Calu3 (cell line): ENCODE data around the gene RNF187. TPM values are rescaled to one million over a fixed set of nuclear protein-coding genes. Genes with fewer than 3 reads are reported as not detected.

Experiments used
- BruUV-seq: library from RNA; stranded (reverse); fragments of 400-500 nt; replicated peaks from 2 replicates; lab custom pipeline; 2021; lab: Mats Ljungman, UMichigan
- CTCF ChIA-PET: fragments of 300-600 bp; sonication (Branson Sonifier 250); formaldehyde crosslinking; loops from one replicate; lab custom pipeline; 2022; ENCODE audit warnings: antibody characterized with exemption; lab: Charles Lee
- DNase-seq: peaks from one replicate; pipeline ENCODE4 v3.0.0; 2022
- H3K27ac Mint-ChIP-seq: one replicate; pipeline ENCODE4 v1.8.0; 2022; ENCODE audit warnings: mixed read lengths; ENCODE audit not compliant: unreplicated experiment
- H3K27me3 Mint-ChIP-seq: one replicate; pipeline ENCODE4 v1.8.0; 2022; ENCODE audit warnings: mixed read lengths; ENCODE audit not compliant: unreplicated experiment
- H3K36me3 Mint-ChIP-seq: one replicate; pipeline ENCODE4 v1.8.0; 2022; ENCODE audit warnings: mild to moderate bottlenecking, moderate library complexity, mixed read lengths; ENCODE audit not compliant: insufficient read depth, unreplicated experiment
- H3K4me1 Mint-ChIP-seq: one replicate; pipeline ENCODE4 v1.8.0; 2022; ENCODE audit warnings: mild to moderate bottlenecking, low read depth, mixed read lengths; ENCODE audit not compliant: unreplicated experiment
- H3K4me3 Mint-ChIP-seq: one replicate; pipeline ENCODE4 v1.8.0; 2022; ENCODE audit warnings: mild to moderate bottlenecking, low read depth, moderate library complexity, mixed read lengths; ENCODE audit not compliant: unreplicated experiment
- H3K9me3 Mint-ChIP-seq: one replicate; pipeline ENCODE4 v1.8.0; 2022; ENCODE audit warnings: low read depth, mixed read lengths; ENCODE audit not compliant: unreplicated experiment
- CTCF ChIP-seq: fragments of 200-600 bp; IDR thresholded peaks from one replicate; pipeline ENCODE4 v1.8.0; 2022; ENCODE audit warnings: antibody characterized with exemption; ENCODE audit not compliant: unreplicated experiment
- intact Hi-C: fragments of 100-400 bp; cut with micrococcal nuclease; formaldehyde crosslinking; loops from one replicate; pipeline ENCODE4 v1.10.0; 2022; ENCODE audit not compliant: unreplicated experiment
- total RNA-seq: library from RNA; stranded (reverse); gene quantifications from 2 replicates; pipeline ENCODE4 v1.2.3, GENCODE V29; 2022

The RNF187 gene
- total RNA-seq, 1 experiment from 2014 or later: 87.1 TPM

- H3K4me1 Mint-ChIP-seq: no peaks in the 10 kb centered on the region
- no peak overlapping the region for H3K27ac Mint-ChIP-seq
- H3K36me3 Mint-ChIP-seq: no peaks in the 10 kb centered on the region
- H3K9me3 Mint-ChIP-seq: peaks cover 7% of the 10 kb centered on the region
- DNase-seq: no peak
- H3K4me3 Mint-ChIP-seq: no peak overlapping the region
- no TSS peak for BruUV-seq
- intact Hi-C loops: no loop called here
- TF ChIP-seq CTCF: no peak
- CTCF ChIA-PET: interaction anchor here (0.6 kb wide), 1 partner anchor 360 kb away, joined by 3 read pairs; no protein-coding TSS in a partner anchor
- H3K27me3 Mint-ChIP-seq: peaks cover 58% of the 10 kb centered on the region
These were observed 53.2 kb downstream of the RNF187 start for GRCh38 chr1:228540161-228540917.

- H3K9me3 Mint-ChIP-seq: peaks cover 7% of the 10 kb centered on the region
- no peak for TF ChIP-seq CTCF
- no peaks in the 10 kb centered on the region for H3K36me3 Mint-ChIP-seq
- no peak overlapping the region for H3K27ac Mint-ChIP-seq
- DNase-seq: no peak
- intact Hi-C loops: no loop called here
- H3K4me3 Mint-ChIP-seq: no peak overlapping the region
- H3K4me1 Mint-ChIP-seq: no peaks in the 10 kb centered on the region
- no TSS peak for BruUV-seq
- CTCF ChIA-PET: no interaction called here
- peaks cover 52% of the 10 kb centered on the region for H3K27me3 Mint-ChIP-seq
These were observed 54.5 kb downstream of the RNF187 start for GRCh38 chr1:228541725-228542124.

GRCh38 chr1:228542376-228542775, 55.2 kb downstream of the RNF187 start:
- Mint-ChIP-seq H3K36me3 (no peaks in the 10 kb centered on the region), H3K4me1 (no peaks in the 10 kb centered on the region), H3K27me3 (peaks cover 52% of the 10 kb centered on the region), H3K9me3 (peaks cover 3% of the 10 kb centered on the region), H3K27ac (no peak overlapping the region), H3K4me3 (no peak overlapping the region)
- intact Hi-C loops: no loop called here
- CTCF ChIA-PET: no interaction called here
- no peak for DNase-seq
- no TSS peak for BruUV-seq
- no peak for TF ChIP-seq CTCF

- BruUV-seq: no TSS peak
- H3K36me3 Mint-ChIP-seq: no peaks in the 10 kb centered on the region
- no peak for TF ChIP-seq CTCF
- no peak overlapping the region for H3K4me3 Mint-ChIP-seq
- no peaks in the 10 kb centered on the region for H3K4me1 Mint-ChIP-seq
- DNase-seq: no peak
- H3K27me3 Mint-ChIP-seq: peaks cover 55% of the 10 kb centered on the region
- CTCF ChIA-PET: no interaction called here
- H3K9me3 Mint-ChIP-seq: peaks cover 2% of the 10 kb centered on the region
- intact Hi-C loops: no loop called here
- H3K27ac Mint-ChIP-seq: no peak overlapping the region
These were observed 55.8 kb downstream of the RNF187 start for GRCh38 chr1:228542981-228543380.
